IMR-90 (cell line): ENCODE data around the gene SLC2A10. TPM values are rescaled to one million over a fixed set of nuclear protein-coding genes. Genes with fewer than 3 reads are reported as not detected.

Source experiments
- ATAC-seq: fragments of 200-7000 bp; cut with Tn5 transposase; 2 replicates; pipeline ENCODE4 v1.9.1; 2020; ENCODE audit warnings: low read depth, mild to moderate bottlenecking, moderate library complexity
- BruUV-seq: library from RNA; stranded (reverse); fragments of 400-500 nt; replicated peaks from 2 replicates; lab custom pipeline; 2021; lab: Mats Ljungman, UMichigan
- CTCF ChIA-PET: fragments of 300-600 bp; formaldehyde crosslinking; extraction: SDS; loops from one replicate; lab custom pipeline; 2021; ENCODE audit warnings: antibody characterized with exemption; lab: Yijun Ruan, JAX
- POLR2A ChIA-PET: fragments of 300-600 bp; sonication (Branson Sonifier 250); formaldehyde crosslinking; loops from one replicate; lab custom pipeline; 2022; ENCODE audit warnings: antibody characterized with exemption; ENCODE audit not compliant: unreplicated experiment; lab: Charles Lee
- DNase-seq: peaks from one replicate; pipeline ENCODE4 v3.0.0; 2013
- H2AFZ ChIP-seq: replicated peaks from 2 replicates; pipeline ENCODE3; 2013; ENCODE audit warnings: low read length, mild to moderate bottlenecking; ENCODE audit not compliant: poor library complexity
- H2AK5ac ChIP-seq: 2 replicates; pipeline ENCODE4 v1.6.1; 2013; ENCODE audit warnings: low read depth, low read length, inconsistent platforms
- H2AK9ac ChIP-seq: replicated peaks from 2 replicates; pipeline ENCODE3; 2013; ENCODE audit warnings: mild to moderate bottlenecking, low read depth, low read length, moderate library complexity; ENCODE audit not compliant: poor library complexity
- H2BK120ac ChIP-seq: 2 replicates; pipeline ENCODE4 v1.6.1; 2013; ENCODE audit warnings: low read depth, low read length, inconsistent platforms
- H2BK15ac ChIP-seq: 3 replicates; pipeline ENCODE4 v1.6.1; 2013; ENCODE audit warnings: low read depth, low read length, inconsistent platforms
- H2BK20ac ChIP-seq: 2 replicates; pipeline ENCODE4 v1.6.1; 2013; ENCODE audit warnings: low read depth, mild to moderate bottlenecking, inconsistent platforms, low read length, moderate library complexity
- H2BK5ac ChIP-seq: 2 replicates; pipeline ENCODE4 v1.6.1; 2013; ENCODE audit warnings: mild to moderate bottlenecking, low read depth, low read length, inconsistent platforms; ENCODE audit not compliant: poor library complexity, severe bottlenecking
- H3K14ac ChIP-seq: replicated peaks from 2 replicates; pipeline ENCODE4 v1.6.1; 2013; ENCODE audit warnings: low read depth, low read length, inconsistent platforms
- H3K18ac ChIP-seq: 2 replicates; pipeline ENCODE4 v1.6.1; 2013; ENCODE audit warnings: low read depth, low read length, control low read depth
- H3K23ac ChIP-seq: 2 replicates; pipeline ENCODE4 v1.6.1; 2013; ENCODE audit warnings: low read depth, low read length, inconsistent platforms
- H3K27ac ChIP-seq: 2 replicates; pipeline ENCODE4 v1.5.1; 2013; ENCODE audit warnings: mild to moderate bottlenecking, control low read depth, low read length; ENCODE audit not compliant: insufficient read depth
- H3K27me3 ChIP-seq: 2 replicates; pipeline ENCODE4 v1.6.1; 2013; ENCODE audit warnings: low read length; ENCODE audit not compliant: control insufficient read depth, insufficient read depth
- H3K36me3 ChIP-seq: 2 replicates; pipeline ENCODE4 v1.6.1; 2013; ENCODE audit warnings: low read length, mixed read lengths; ENCODE audit not compliant: control insufficient read depth, insufficient read depth
- H3K4ac ChIP-seq: 2 replicates; pipeline ENCODE4 v1.6.1; 2013; ENCODE audit warnings: low read depth, low read length, inconsistent platforms
- H3K4me1 ChIP-seq: 2 replicates; pipeline ENCODE4 v1.6.1; 2013; ENCODE audit warnings: low read length, mixed read lengths; ENCODE audit not compliant: control insufficient read depth, insufficient read depth
- H3K4me2 ChIP-seq: 2 replicates; pipeline ENCODE4 v1.6.1; 2013; ENCODE audit warnings: low read depth, mild to moderate bottlenecking, control low read depth, low read length, moderate library complexity
- H3K4me3 ChIP-seq: 2 replicates; pipeline ENCODE4 v1.5.1; 2013; ENCODE audit warnings: low read depth, mild to moderate bottlenecking, control low read depth, low read length, moderate library complexity; ENCODE audit not compliant: insufficient read depth
- H3K56ac ChIP-seq: 2 replicates; pipeline ENCODE4 v1.6.1; 2013; ENCODE audit warnings: low read length, inconsistent platforms; ENCODE audit not compliant: insufficient read depth; ENCODE audit errors: extremely low read depth
- H3K79me1 ChIP-seq, 2 experiments: 2 replicates each; pipeline ENCODE4 v1.6.1; 2013; ENCODE audit warnings: low read length in 2 of 2, inconsistent platforms in 1 of 2, low read depth in 1 of 2
- H3K9ac ChIP-seq: 2 replicates; pipeline ENCODE4 v1.6.1; 2013; ENCODE audit warnings: low read depth, low read length, control low read depth
- H3K9me1 ChIP-seq: 2 replicates; pipeline ENCODE4 v1.6.1; 2013; ENCODE audit warnings: low read length, inconsistent platforms; ENCODE audit not compliant: insufficient read depth
- H3K9me3 ChIP-seq: 2 replicates; pipeline ENCODE4 v1.6.1; 2013; ENCODE audit warnings: low read length; ENCODE audit not compliant: control insufficient read depth, insufficient read depth
- H4K20me1 ChIP-seq: 2 replicates; pipeline ENCODE4 v1.6.1; 2013; ENCODE audit warnings: low read length, inconsistent platforms; ENCODE audit not compliant: insufficient read depth
- H4K5ac ChIP-seq: 2 replicates; pipeline ENCODE4 v1.6.1; 2013; ENCODE audit warnings: mild to moderate bottlenecking, low read depth, low read length, control low read depth
- H4K8ac ChIP-seq, 2 experiments: 2 replicates each; pipeline ENCODE4 v1.6.1; 2013; ENCODE audit warnings: low read depth in 2 of 2, low read length in 2 of 2, control low read depth in 1 of 2, inconsistent platforms in 1 of 2
- H4K91ac ChIP-seq: 2 replicates; pipeline ENCODE4 v1.6.1; 2013; ENCODE audit warnings: low read depth, low read length, inconsistent platforms; ENCODE audit not compliant: insufficient read depth
- BHLHE40 ChIP-seq: fragments of 150-350 bp; IDR thresholded peaks from 2 replicates; pipeline ENCODE4 v1.6.1; 2016; ENCODE audit warnings: mild to moderate bottlenecking, low read depth, low read length
- ELK1 ChIP-seq: fragments of 150-350 bp; IDR thresholded peaks from 2 replicates; pipeline ENCODE4 v1.6.1; 2016; ENCODE audit warnings: low read depth, mild to moderate bottlenecking, low read length, moderate library complexity, borderline replicate concordance
- FOS ChIP-seq: fragments of 150-350 bp; IDR thresholded peaks from 2 replicates; pipeline ENCODE4 v1.6.1; 2016; ENCODE audit warnings: low read depth, low read length
- MXI1 ChIP-seq: IDR thresholded peaks from 2 replicates; pipeline ENCODE4 v1.6.1; 2012; ENCODE audit warnings: low read depth, mild to moderate bottlenecking, low read length, moderate library complexity, borderline replicate concordance
- NFE2L2 ChIP-seq: fragments of 150-350 bp; IDR thresholded peaks from 2 replicates; pipeline ENCODE4 v1.6.1; 2016; ENCODE audit warnings: low read depth, mild to moderate bottlenecking, low read length
- RAD21 ChIP-seq: IDR thresholded peaks from 2 replicates; pipeline ENCODE4 v1.6.1; 2012; ENCODE audit warnings: low read length, improper control_type of control experiment
- RCOR1 ChIP-seq: IDR thresholded peaks from 2 replicates; pipeline ENCODE4 v1.6.1; 2012; ENCODE audit warnings: mild to moderate bottlenecking, low read length, improper control_type of control experiment; ENCODE audit not compliant: insufficient replicate concordance
- RFX5 ChIP-seq: IDR thresholded peaks from 2 replicates; pipeline ENCODE4 v1.8.0; 2012; ENCODE audit warnings: low read depth, mild to moderate bottlenecking, low read length, moderate library complexity
- whole genome bisulfite sequencing, 2 experiments: methylation state at CpG; one replicate each; pipeline versions ENCODE4 v1.1.5 to v1.1.7; 2013; ENCODE audit warnings: missing lambda C conversion rate in 2 of 2; ENCODE audit not compliant: insufficient read length in 1 of 2; ENCODE audit errors: extremely low coverage in 2 of 2; 5-methylcytosine and 5-hydroxymethylcytosine counted together
- dilution Hi-C: fragments of 300-500 bp; cut with HindIII; formaldehyde crosslinking; loops from one replicate; pipeline ENCODE4 v1.14.3; 2018; ENCODE audit warnings: low sequenced_read_pairs; ENCODE audit not compliant: unreplicated experiment
- in situ Hi-C: fragments of 300-500 bp; cut with MboI; formaldehyde crosslinking; loops from 3 replicates; pipeline ENCODE4 v1.14.3; 2019; ENCODE audit warnings: low sequenced_read_pairs, inconsistent platforms, mixed read lengths
- intact Hi-C: fragments of 100-400 bp; cut with micrococcal nuclease; formaldehyde crosslinking; loops from 2 replicates; pipeline ENCODE4 v1.10.0; 2022
- polyA plus RNA-seq, 3 experiments: library from polyadenylated mRNA; depleted of rRNA; stranded (reverse); fragments of >200 nt; gene quantifications; 2 replicates each; pipeline ENCODE4 v1.2.3, GENCODE V29; 2012; ENCODE audit warnings: low replicate concordance in 1 of 3
- total RNA-seq: library from RNA; depleted of rRNA; stranded (reverse); fragments of >200 nt; gene quantifications from 2 replicates; pipeline ENCODE4 v1.2.3, GENCODE V29; 2012
- TF ChIP-seq, protein P1 (sequence below): conservative IDR thresholded peaks from 2 replicates; pipeline ENCODE4 v1.5.1; 2012; ENCODE audit warnings: mild to moderate bottlenecking, low read depth, low read length, improper control_type of control experiment
- TF ChIP-seq, protein P2 (sequence below): fragments of 150-350 bp; IDR thresholded peaks from 2 replicates; pipeline ENCODE4 v1.6.1; 2017; ENCODE audit warnings: mild to moderate bottlenecking, antibody characterized with exemption, low read length, low read depth

The SLC2A10 gene
- total and polyA plus RNA-seq, 2 of the 4 experiments (the other 2 are of a cell fraction) = 15.2 to 22.0 TPM

DNA sequence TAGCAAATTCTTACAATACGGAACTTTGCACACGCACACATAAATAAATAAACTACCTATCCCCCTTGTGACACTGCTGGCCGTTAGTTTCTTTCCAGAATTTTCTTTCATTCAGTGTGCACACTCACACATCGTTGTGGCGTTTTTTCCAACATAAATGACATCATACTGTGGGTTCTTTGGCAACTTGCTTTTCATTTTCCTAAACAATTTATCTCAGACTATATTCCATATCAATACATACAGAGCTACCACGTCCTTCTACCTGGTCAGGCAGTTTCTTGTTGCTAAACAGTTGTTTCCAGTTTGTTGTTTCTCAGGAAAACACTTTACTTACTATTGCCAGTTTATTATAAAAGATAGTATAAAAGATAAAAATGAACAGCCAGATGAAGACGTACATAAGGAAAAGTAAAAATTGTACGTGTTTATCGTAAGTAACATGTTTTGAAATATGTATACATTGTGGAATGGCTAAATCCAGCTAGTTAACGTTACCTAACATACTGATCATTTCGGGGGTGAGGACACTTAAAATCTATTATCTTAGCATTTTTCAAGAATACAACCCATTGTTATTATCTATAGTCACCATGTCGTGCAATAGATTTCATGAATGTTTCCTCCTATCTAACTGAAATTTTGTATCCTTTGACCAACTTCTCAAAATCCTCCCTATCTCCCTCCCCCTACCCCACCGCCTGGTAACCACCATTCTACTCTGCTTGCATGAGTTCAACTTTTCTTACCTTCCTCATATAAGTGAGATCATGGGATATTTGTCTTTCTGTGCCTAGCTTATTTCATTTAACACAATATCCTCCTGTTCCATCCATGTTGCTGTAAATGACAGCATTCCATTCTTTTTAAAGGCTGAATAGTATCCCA, 19.0 kb upstream of the SLC2A10 start (continued):
- TF ChIP-seq, protein P1, sequence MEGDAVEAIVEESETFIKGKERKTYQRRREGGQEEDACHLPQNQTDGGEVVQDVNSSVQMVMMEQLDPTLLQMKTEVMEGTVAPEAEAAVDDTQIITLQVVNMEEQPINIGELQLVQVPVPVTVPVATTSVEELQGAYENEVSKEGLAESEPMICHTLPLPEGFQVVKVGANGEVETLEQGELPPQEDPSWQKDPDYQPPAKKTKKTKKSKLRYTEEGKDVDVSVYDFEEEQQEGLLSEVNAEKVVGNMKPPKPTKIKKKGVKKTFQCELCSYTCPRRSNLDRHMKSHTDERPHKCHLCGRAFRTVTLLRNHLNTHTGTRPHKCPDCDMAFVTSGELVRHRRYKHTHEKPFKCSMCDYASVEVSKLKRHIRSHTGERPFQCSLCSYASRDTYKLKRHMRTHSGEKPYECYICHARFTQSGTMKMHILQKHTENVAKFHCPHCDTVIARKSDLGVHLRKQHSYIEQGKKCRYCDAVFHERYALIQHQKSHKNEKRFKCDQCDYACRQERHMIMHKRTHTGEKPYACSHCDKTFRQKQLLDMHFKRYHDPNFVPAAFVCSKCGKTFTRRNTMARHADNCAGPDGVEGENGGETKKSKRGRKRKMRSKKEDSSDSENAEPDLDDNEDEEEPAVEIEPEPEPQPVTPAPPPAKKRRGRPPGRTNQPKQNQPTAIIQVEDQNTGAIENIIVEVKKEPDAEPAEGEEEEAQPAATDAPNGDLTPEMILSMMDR = no peak

DNA sequence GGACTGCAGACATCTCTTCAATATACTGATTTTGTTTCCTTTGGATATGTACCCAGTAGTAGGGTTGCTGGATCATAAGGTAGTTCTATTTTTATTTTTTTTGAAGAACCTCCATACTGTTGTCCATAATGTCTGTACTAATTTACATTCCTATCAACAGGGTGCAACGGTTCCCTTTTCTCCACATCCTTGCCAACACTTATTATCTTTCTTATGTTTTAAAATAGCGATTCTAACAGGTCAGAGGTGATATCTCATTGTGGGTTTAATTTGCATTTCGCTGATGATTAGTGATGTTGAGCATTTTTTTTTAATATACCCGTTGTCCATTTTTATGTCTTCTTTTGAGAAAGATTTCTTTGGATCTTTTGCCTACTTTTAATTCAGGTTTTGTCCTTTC, 18.3 kb upstream of the SLC2A10 start:
- in situ Hi-C loops = no loop called here
- H3K27me3 ChIP-seq = no peaks in the 10 kb centered on the region
- ChIA-PET POLR2A (no interaction called here), CTCF (no interaction called here)
- H3K23ac ChIP-seq = no peak overlapping the region
- dilution Hi-C loops = no loop called here
- H2BK15ac ChIP-seq = no peak overlapping the region
- no peak overlapping the region for H2BK20ac ChIP-seq
- no peaks in the 10 kb centered on the region for H4K20me1 ChIP-seq
- no CpG with 5 or more reads among the region's 4 CpGs for WGBS, 2 experiments
- no peak overlapping the region for H3K4me2 ChIP-seq
- peaks cover 7% of the 10 kb centered on the region for H3K4me1 ChIP-seq
- no peak overlapping the region for H3K9ac ChIP-seq
- H3K9me3 ChIP-seq = no peaks in the 10 kb centered on the region
- no TSS peak for BruUV-seq
- peaks cover 9% of the 10 kb centered on the region for H3K9me1 ChIP-seq
- no peak overlapping the region for H3K14ac ChIP-seq
- no peak overlapping the region for H3K27ac ChIP-seq
- H3K18ac ChIP-seq = no peak overlapping the region
- intact Hi-C loops = no loop called here
- no peak for ATAC-seq
- no peak overlapping the region for H4K91ac ChIP-seq
- no peak overlapping the region for H3K4me3 ChIP-seq
- no peak for DNase-seq
- H4K5ac ChIP-seq = no peak overlapping the region
- peaks cover 0 to 25% of the 10 kb centered on the region in 2 experiments; a peak in 2 of 4 replicates for H3K79me1 ChIP-seq
- H2AK9ac ChIP-seq = no peak overlapping the region
- H4K8ac ChIP-seq = no peak overlapping the region
- H2AFZ ChIP-seq = no peak overlapping the region
- no peak overlapping the region for H2AK5ac ChIP-seq
- peaks cover 3% of the 10 kb centered on the region for H3K36me3 ChIP-seq
- H2BK5ac ChIP-seq = no peak overlapping the region
- no peak overlapping the region for H3K4ac ChIP-seq
- H2BK120ac ChIP-seq = no peak overlapping the region
- no peak overlapping the region for H3K56ac ChIP-seq
- TF ChIP-seq FOS = no peak
- TF ChIP-seq RFX5 = no peak
- TF ChIP-seq MXI1 = no peak
- no peak for TF ChIP-seq BHLHE40
- TF ChIP-seq NFE2L2 = no peak
- TF ChIP-seq RAD21 = no peak
- TF ChIP-seq, protein P2, sequence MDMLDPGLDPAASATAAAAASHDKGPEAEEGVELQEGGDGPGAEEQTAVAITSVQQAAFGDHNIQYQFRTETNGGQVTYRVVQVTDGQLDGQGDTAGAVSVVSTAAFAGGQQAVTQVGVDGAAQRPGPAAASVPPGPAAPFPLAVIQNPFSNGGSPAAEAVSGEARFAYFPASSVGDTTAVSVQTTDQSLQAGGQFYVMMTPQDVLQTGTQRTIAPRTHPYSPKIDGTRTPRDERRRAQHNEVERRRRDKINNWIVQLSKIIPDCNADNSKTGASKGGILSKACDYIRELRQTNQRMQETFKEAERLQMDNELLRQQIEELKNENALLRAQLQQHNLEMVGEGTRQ = no peak
- no peak for TF ChIP-seq ELK1
- TF ChIP-seq RCOR1 = no peak
